Measurements from ENCODE around the gene SLC51A. TPM values are rescaled to one million over a fixed set of nuclear protein-coding genes. Genes with fewer than 3 reads are reported as not detected.
A peak's percentile ranks its signal among the peaks of the same experiment; 100 is the strongest.

The SLC51A gene
- total and polyA plus RNA-seq, 9 of the 15 experiments (the other 6 are each of a cell fraction or from before 2014, with no cell fraction given) = 0.35 to 0.38 TPM; not detected in 7

- Histone ChIP-seq H3K79me2 (ENCODE audit: control insufficient read depth, insufficient read depth, low read length) (no peaks in the 10 kb centered on the region), H3K27me3 (ENCODE audit: control insufficient read depth in 2 of 2, insufficient read depth in 2 of 2, low read length in 2 of 2) (no peaks in the 10 kb centered on the region), H3K36me3 (ENCODE audit: control insufficient read depth, insufficient read depth, low read length) (no peaks in the 10 kb centered on the region), H3K4me2 (ENCODE audit: insufficient read depth, low read length) (peak overlapping the region; percentile 96), H3K9ac (ENCODE audit: insufficient read depth in 1 of 2, low read depth in 2 of 2, low read length in 2 of 2) (peak overlapping the region; percentile 50 to 93), H3K4me1 (replicated peaks in 1 of 2; ENCODE audit: control insufficient read depth in 2 of 2, insufficient read depth in 2 of 2, low read length in 2 of 2) (peaks cover 15 to 48% of the 10 kb centered on the region in 2 experiments; a peak in 4 of 5 replicates), H3K27ac (ENCODE audit: extremely low read depth, low read depth, low read length) (peak overlapping the region; percentile 43; the same call in 1 of the 3 replicates), H3K9me1 (ENCODE audit: control insufficient read depth, insufficient read depth, low read length) (no peaks in the 10 kb centered on the region), H2AFZ (ENCODE audit: low read depth, low read length) (peak overlapping the region; percentile 97), H4K20me1 (replicated peaks; ENCODE audit: control insufficient read depth, insufficient read depth, low read length) (no peaks in the 10 kb centered on the region), H3K9me3 (replicated peaks; ENCODE audit: control insufficient read depth, insufficient read depth, low read depth, low read length) (no peaks in the 10 kb centered on the region), H3K4me3 (peak overlapping the region; percentile 58)
- ATAC-seq (peak; percentile 67), FAIRE-seq (no peak), DNase-seq (ENCODE audit: extremely low read depth in 1 of 4, low spot score in 3 of 4) (peak; percentile 63 to 96 (median 87))
- CTCF ChIA-PET (ENCODE audit: low intra/inter-chr PET ratio) = no interaction called here
- POLR2A ChIA-PET = interaction anchor here (0.6 to 1.2 kb wide), 5 partner anchors 94 to 312 kb away, joined by 3 to 7 read pairs (median 3); no protein-coding TSS in a partner anchor
- in situ Hi-C loops (cut with MboI) = loop anchor here (25.0 kb wide), 1 partner anchor 495 kb away; the partner anchor contains the start of gene MUC20
- 9% methylated on average over 27 of the region's 70 CpGs for WGBS (ENCODE audit: insufficient coverage, low coverage, missing lambda C conversion rate)
- intact Hi-C loops (cut with micrococcal nuclease) = no loop called here
- no TSS peak for BruUV-seq (replicated peaks)
- no peak for TF ChIP-seq KAT7 (CRISPR knock-in tag; IDR thresholded peaks at IDR 0.05; ENCODE audit: borderline replicate concordance)
- TF ChIP-seq TBP (optimal IDR thresholded peaks at IDR 0.05; ENCODE audit: low read depth, low read length) = peak; percentile 20
- no peak for TF ChIP-seq ZNF57 (CRISPR knock-in tag; IDR thresholded peaks at IDR 0.05)
- no peak for TF ChIP-seq TAF9B (IDR thresholded peaks at IDR 0.05; ENCODE audit: partially characterized antibody)
- no peak for TF ChIP-seq ZNF584 (CRISPR knock-in tag; IDR thresholded peaks at IDR 0.05; ENCODE audit: low read depth)
- no peak for TF ChIP-seq E2F4 (CRISPR knock-in tag; IDR thresholded peaks at IDR 0.05; ENCODE audit: low read depth)
- no peak for TF ChIP-seq HSF4 (CRISPR knock-in tag; IDR thresholded peaks at IDR 0.05; ENCODE audit: borderline replicate concordance)
- TF ChIP-seq ZNF740 (CRISPR knock-in tag; IDR thresholded peaks at IDR 0.05) = peak; percentile 67
- no peak for TF ChIP-seq ZNF740 (tag; IDR thresholded peaks at IDR 0.05)
- peak; percentile 34 to 40; a peak in 2 of 4 replicates for TF ChIP-seq NRF1 (conservative IDR thresholded peaks at IDR 0.05 in 1 of 2, IDR thresholded peaks at IDR 0.05 in 1 of 2)
- no peak for TF ChIP-seq HIVEP1 (CRISPR knock-in tag; IDR thresholded peaks at IDR 0.05)
- no peak for TF ChIP-seq ILF3 (IDR thresholded peaks at IDR 0.05; ENCODE audit: borderline replicate concordance)
- TF ChIP-seq NBN (IDR thresholded peaks at IDR 0.05; ENCODE audit: low read depth) = no peak
- no peak for TF ChIP-seq ZBTB1 (CRISPR knock-in tag; IDR thresholded peaks at IDR 0.05; ENCODE audit: borderline replicate concordance, low read depth)
- no peak for TF ChIP-seq ZNF41 (CRISPR knock-in tag; conservative IDR thresholded peaks at IDR 0.05)
- no peak for TF ChIP-seq KLF13 (tag; IDR thresholded peaks at IDR 0.05; ENCODE audit: borderline replicate concordance, low read depth)
- TF ChIP-seq FOXJ3 (CRISPR knock-in tag; IDR thresholded peaks at IDR 0.05) = no peak
- TF ChIP-seq BCOR (IDR thresholded peaks at IDR 0.05) = 0 out of 2 replicates have a peak, but pooled peaks have one; percentile 8
- TF ChIP-seq DNMT1 (IDR thresholded peaks at IDR 0.05) = no peak
- TF ChIP-seq IRF1 (CRISPR knock-in tag; IDR thresholded peaks at IDR 0.05; ENCODE audit: borderline replicate concordance) = peak; percentile 77; the same call in 1 of the 2 replicates
- no peak for TF ChIP-seq CEBPB (tag; IDR thresholded peaks at IDR 0.05)
Measured at GRCh38 chr3:196207159-196207832, 9.0 kb upstream of the SLC51A start.

Data from K562 (cell line).